K562 (cell line): Measurements from ENCODE around the gene CPZ. TPM values are rescaled to one million over a fixed set of nuclear protein-coding genes. Genes with fewer than 3 reads are reported as not detected.

ENCODE experiments used
- BACH1 ChIP-seq: fragments of 200-800 bp; sonication (Bioruptor generic); IDR thresholded peaks from 2 replicates; pipeline ENCODE4 v1.6.1; 2016; ENCODE audit warnings: missing genetic modification characterization, missing compliant biosample characterization
- CEBPB ChIP-seq: fragments of 450-650 bp; IDR thresholded peaks from 2 replicates; pipeline ENCODE4 v1.6.1; 2016; ENCODE audit warnings: missing genetic modification characterization, missing compliant biosample characterization
- EHMT2 ChIP-seq: fragments of 450-650 bp; IDR thresholded peaks from 2 replicates; pipeline ENCODE4 v1.6.1; 2018; ENCODE audit warnings: antibody characterized with exemption
- MAZ ChIP-seq, 2 experiments: fragments of 450-650 bp in 1 of 2; sonication (generic) in 1 of 2; formaldehyde crosslinking; IDR thresholded peaks in 1 of 2; conservative IDR thresholded peaks in 1 of 2; 2 replicates each; pipeline versions ENCODE4 v1.4.0 to v1.5.0; 2020; ENCODE audit warnings: mild to moderate bottlenecking in 1 of 2, missing genetic modification reagents in 1 of 2
- NR2C2 ChIP-seq, 2 experiments: fragments of 200-800 bp in 1 of 2; sonication (Bioruptor generic) in 1 of 2; sonication (generic) in 1 of 2; formaldehyde crosslinking in 1 of 2; IDR thresholded peaks; 2 replicates each; pipeline versions ENCODE4 v1.6.1 to v1.8.0; 2016 to 2022; ENCODE audit warnings: mild to moderate bottlenecking in 1 of 2, missing compliant biosample characterization in 1 of 2, missing genetic modification characterization in 1 of 2, missing genetic modification reagents in 1 of 2
- TEAD4 ChIP-seq, 2 experiments: sonication (generic) in 1 of 2; formaldehyde crosslinking in 1 of 2; IDR thresholded peaks; 2 replicates each; pipeline versions ENCODE4 v1.6.1 to v1.8.0; 2012 to 2022; ENCODE audit warnings: borderline replicate concordance in 1 of 2, inconsistent platforms in 1 of 2, low read length in 1 of 2, mild to moderate bottlenecking in 1 of 2, missing genetic modification reagents in 1 of 2
- ZBTB7A ChIP-seq: IDR thresholded peaks from 2 replicates; pipeline ENCODE4 v1.6.1; 2011; ENCODE audit warnings: low read depth, mild to moderate bottlenecking, low read length, moderate library complexity, borderline replicate concordance; ENCODE audit not compliant: control insufficient read depth
- ZKSCAN1 ChIP-seq: fragments of 150-350 bp; IDR thresholded peaks from 2 replicates; pipeline ENCODE4 v1.6.1; 2016; ENCODE audit warnings: low read depth, low read length
- polyA plus RNA-seq, 8 experiments: library from polyadenylated mRNA; depleted of rRNA in 4 of 8; stranded (reverse) in 5 of 8; unstranded in 3 of 8; fragments of >200 nt; fragmentation: Nextera tagmentation in 2 of 8; fragmentation: Illumina TruSeq in 1 of 8; extraction: Ambion mirVana in 2 of 8; extraction: Trizol in 1 of 8; gene quantifications; 2 replicates each; pipeline versions ENCODE4 v1.2.1 to v1.2.3, GENCODE V29; 2011 to 2014; ENCODE audit warnings: inconsistent platforms in 1 of 8, missing spikeins in 1 of 8
- total RNA-seq, 7 experiments: library from RNA; depleted of rRNA in 6 of 7; stranded (reverse); fragments of >200 nt in 6 of 7; fragmentation: Illumina TruSeq in 2 of 7; extraction: Trizol in 2 of 7; gene quantifications; 2 replicates each; pipeline versions ENCODE4 v1.2.1 to v1.2.3, GENCODE V29; 2011 to 2021; ENCODE audit warnings: low replicate concordance in 1 of 7
- TF ChIP-seq, protein P1 (sequence below): fragments of 450-650 bp; IDR thresholded peaks from 2 replicates; pipeline ENCODE4 v1.7.0; 2016; ENCODE audit warnings: borderline replicate concordance
- TF ChIP-seq, protein P2 (sequence below): fragments of 250-450 bp; sonication (Bioruptor Pico); IDR thresholded peaks from 2 replicates; pipeline ENCODE4 v1.4.0; 2020
- TF ChIP-seq, protein P3 (sequence below): IDR thresholded peaks from 2 replicates; pipeline ENCODE4 v1.6.1; 2014; ENCODE audit warnings: antibody characterized with exemption
- TF ChIP-seq, protein P4 (sequence below): sonication (generic); formaldehyde crosslinking; IDR thresholded peaks from 2 replicates; pipeline ENCODE4 v1.8.1; 2023; ENCODE audit warnings: mild to moderate bottlenecking, missing genetic modification reagents

CPZ gene
- total and polyA plus RNA-seq, 9 of the 15 experiments (the other 6 are each of a cell fraction or from before 2014, with no cell fraction given) = 0.06 to 2.2 (median 1.2) TPM; not detected in 1

DNA sequence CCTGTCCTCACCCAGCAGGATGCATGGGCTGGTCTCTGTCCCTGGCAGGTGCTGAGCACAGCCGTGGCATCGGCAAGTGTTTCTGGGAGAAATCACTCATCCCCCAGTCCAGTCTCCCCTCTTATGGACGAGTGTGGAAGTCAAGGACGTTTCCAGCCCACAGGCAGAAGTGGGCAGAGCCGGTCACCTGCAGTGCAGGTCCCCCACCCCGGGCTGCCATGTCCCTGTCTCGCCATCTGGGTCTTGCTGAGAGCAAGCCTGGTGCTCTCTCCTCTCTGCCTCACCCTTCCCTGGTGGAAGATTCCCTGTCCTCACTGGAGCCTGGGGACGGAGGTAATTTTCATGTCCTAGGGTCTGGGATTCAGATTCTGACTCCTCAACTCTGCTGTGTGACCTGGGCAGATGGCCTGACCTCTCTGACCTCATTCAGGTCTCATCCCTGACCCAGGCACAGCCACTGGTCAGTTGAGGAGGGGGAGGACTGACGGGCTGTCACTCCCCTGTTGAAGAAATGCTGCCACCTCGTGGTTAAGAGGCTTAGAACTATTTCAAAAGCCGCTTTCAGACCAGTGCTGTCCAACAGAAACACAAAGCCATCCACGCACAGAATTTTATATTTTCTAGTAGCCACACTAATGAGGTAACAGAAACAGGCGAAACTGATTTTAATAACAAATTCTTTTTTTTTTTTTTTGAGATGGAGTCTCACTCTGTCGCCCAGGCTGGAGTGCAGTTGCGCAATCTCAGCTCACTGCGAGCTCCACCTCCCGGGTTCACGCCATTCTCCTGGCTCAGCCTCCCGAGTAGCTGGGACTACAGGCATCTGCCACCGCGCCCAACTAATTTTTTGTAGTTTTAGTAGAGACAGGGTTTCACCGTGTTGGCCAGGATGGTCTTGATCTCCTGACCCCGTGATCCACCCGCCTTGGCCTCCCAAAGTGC lies 1.8 kb downstream of the CPZ start (continued):
- TF ChIP-seq, protein P1, sequence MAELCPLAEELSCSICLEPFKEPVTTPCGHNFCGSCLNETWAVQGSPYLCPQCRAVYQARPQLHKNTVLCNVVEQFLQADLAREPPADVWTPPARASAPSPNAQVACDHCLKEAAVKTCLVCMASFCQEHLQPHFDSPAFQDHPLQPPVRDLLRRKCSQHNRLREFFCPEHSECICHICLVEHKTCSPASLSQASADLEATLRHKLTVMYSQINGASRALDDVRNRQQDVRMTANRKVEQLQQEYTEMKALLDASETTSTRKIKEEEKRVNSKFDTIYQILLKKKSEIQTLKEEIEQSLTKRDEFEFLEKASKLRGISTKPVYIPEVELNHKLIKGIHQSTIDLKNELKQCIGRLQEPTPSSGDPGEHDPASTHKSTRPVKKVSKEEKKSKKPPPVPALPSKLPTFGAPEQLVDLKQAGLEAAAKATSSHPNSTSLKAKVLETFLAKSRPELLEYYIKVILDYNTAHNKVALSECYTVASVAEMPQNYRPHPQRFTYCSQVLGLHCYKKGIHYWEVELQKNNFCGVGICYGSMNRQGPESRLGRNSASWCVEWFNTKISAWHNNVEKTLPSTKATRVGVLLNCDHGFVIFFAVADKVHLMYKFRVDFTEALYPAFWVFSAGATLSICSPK = no peak
- TF ChIP-seq, protein P2, sequence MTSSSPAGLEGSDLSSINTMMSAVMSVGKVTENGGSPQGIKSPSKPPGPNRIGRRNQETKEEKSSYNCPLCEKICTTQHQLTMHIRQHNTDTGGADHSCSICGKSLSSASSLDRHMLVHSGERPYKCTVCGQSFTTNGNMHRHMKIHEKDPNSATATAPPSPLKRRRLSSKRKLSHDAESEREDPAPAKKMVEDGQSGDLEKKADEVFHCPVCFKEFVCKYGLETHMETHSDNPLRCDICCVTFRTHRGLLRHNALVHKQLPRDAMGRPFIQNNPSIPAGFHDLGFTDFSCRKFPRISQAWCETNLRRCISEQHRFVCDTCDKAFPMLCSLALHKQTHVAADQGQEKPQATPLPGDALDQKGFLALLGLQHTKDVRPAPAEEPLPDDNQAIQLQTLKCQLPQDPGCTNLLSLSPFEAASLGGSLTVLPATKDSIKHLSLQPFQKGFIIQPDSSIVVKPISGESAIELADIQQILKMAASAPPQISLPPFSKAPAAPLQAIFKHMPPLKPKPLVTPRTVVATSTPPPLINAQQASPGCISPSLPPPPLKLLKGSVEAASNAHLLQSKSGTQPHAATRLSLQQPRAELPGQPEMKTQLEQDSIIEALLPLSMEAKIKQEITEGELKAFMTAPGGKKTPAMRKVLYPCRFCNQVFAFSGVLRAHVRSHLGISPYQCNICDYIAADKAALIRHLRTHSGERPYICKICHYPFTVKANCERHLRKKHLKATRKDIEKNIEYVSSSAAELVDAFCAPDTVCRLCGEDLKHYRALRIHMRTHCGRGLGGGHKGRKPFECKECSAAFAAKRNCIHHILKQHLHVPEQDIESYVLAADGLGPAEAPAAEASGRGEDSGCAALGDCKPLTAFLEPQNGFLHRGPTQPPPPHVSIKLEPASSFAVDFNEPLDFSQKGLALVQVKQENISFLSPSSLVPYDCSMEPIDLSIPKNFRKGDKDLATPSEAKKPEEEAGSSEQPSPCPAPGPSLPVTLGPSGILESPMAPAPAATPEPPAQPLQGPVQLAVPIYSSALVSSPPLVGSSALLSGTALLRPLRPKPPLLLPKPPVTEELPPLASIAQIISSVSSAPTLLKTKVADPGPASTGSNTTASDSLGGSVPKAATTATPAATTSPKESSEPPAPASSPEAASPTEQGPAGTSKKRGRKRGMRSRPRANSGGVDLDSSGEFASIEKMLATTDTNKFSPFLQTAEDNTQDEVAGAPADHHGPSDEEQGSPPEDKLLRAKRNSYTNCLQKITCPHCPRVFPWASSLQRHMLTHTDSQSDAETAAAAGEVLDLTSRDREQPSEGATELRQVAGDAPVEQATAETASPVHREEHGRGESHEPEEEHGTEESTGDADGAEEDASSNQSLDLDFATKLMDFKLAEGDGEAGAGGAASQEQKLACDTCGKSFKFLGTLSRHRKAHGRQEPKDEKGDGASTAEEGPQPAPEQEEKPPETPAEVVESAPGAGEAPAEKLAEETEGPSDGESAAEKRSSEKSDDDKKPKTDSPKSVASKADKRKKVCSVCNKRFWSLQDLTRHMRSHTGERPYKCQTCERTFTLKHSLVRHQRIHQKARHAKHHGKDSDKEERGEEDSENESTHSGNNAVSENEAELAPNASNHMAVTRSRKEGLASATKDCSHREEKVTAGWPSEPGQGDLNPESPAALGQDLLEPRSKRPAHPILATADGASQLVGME (CRISPR knock-in tag) = 0 out of 2 replicates have a peak, but pooled peaks have one; percentile 58
- TF ChIP-seq, protein P3, sequence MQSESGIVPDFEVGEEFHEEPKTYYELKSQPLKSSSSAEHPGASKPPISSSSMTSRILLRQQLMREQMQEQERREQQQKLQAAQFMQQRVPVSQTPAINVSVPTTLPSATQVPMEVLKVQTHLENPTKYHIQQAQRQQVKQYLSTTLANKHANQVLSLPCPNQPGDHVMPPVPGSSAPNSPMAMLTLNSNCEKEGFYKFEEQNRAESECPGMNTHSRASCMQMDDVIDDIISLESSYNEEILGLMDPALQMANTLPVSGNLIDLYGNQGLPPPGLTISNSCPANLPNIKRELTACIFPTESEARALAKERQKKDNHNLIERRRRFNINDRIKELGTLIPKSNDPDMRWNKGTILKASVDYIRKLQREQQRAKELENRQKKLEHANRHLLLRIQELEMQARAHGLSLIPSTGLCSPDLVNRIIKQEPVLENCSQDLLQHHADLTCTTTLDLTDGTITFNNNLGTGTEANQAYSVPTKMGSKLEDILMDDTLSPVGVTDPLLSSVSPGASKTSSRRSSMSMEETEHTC = no peak
- peak; percentile 37 to 68; a peak in 2 of 4 replicates for TF ChIP-seq MAZ (CRISPR knock-in tag; conservative IDR thresholded peaks at IDR 0.05 in 1 of 2, IDR thresholded peaks at IDR 0.05 in 1 of 2)
- TF ChIP-seq NR2C2 (CRISPR knock-in tag; IDR thresholded peaks at IDR 0.05) = no peak
- TF ChIP-seq NR2C2 (tag; IDR thresholded peaks at IDR 0.05) = peak; percentile 34; the same call in 1 of the 2 replicates
- TF ChIP-seq BACH1 = no peak
- TF ChIP-seq, protein P4, sequence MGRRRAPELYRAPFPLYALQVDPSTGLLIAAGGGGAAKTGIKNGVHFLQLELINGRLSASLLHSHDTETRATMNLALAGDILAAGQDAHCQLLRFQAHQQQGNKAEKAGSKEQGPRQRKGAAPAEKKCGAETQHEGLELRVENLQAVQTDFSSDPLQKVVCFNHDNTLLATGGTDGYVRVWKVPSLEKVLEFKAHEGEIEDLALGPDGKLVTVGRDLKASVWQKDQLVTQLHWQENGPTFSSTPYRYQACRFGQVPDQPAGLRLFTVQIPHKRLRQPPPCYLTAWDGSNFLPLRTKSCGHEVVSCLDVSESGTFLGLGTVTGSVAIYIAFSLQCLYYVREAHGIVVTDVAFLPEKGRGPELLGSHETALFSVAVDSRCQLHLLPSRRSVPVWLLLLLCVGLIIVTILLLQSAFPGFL (CRISPR knock-in tag) = no peak
- TF ChIP-seq ZBTB7A = no peak
- peak; percentile 39; the same call in 1 of the 2 replicates for TF ChIP-seq TEAD4 (IDR thresholded peaks at IDR 0.05; ENCODE audit: low read length)
- TF ChIP-seq TEAD4 (CRISPR knock-in tag; IDR thresholded peaks at IDR 0.05; ENCODE audit: borderline replicate concordance) = no peak
- peak; percentile 99 for TF ChIP-seq CEBPB (tag)
- no peak for TF ChIP-seq EHMT2
- TF ChIP-seq ZKSCAN1 = no peak
